ENCODE data around the gene KCNA1. TPM values are rescaled to one million over a fixed set of nuclear protein-coding genes. Genes with fewer than 3 reads are reported as not detected.

The KCNA1 gene
- total RNA-seq, 1 experiment from 2014 or later = not detected

- TF ChIP-seq CTCF (IDR thresholded peaks at IDR 0.05) = no peak
- TF ChIP-seq SIN3A (IDR thresholded peaks at IDR 0.05; ENCODE audit: borderline replicate concordance, insufficient read depth, low read depth, low read length) = no peak
- no peak for TF ChIP-seq REST (IDR thresholded peaks at IDR 0.05; ENCODE audit: insufficient read depth in 1 of 2, low read depth in 2 of 2, low read length in 1 of 2)
- TF ChIP-seq POLR2AphosphoS5 (IDR thresholded peaks at IDR 0.05; ENCODE audit: low read depth, low read length) = no peak
- no peak for TF ChIP-seq TCF7L2 (IDR thresholded peaks at IDR 0.05; ENCODE audit: low read depth, low read length)
- Histone ChIP-seq H3K27ac (ENCODE audit: low read length) (no peak overlapping the region), H3K27me3 (ENCODE audit: control insufficient read depth, insufficient read depth, low read length) (peaks cover 3% of the 10 kb centered on the region; the same call in 1 of the 2 replicates), H3K36me3 (ENCODE audit: control insufficient read depth, insufficient read depth, low read length) (no peaks in the 10 kb centered on the region), H3K4me1 (ENCODE audit: control insufficient read depth, insufficient read depth, low read length) (no peaks in the 10 kb centered on the region), H3K4me3 (ENCODE audit: low read depth in 2 of 2, low read length in 2 of 2) (no peak overlapping the region), H3K9me3 (ENCODE audit: control insufficient read depth, insufficient read depth, low read depth, low read length) (no peaks in the 10 kb centered on the region)
- CTCF ChIA-PET = no interaction called here
- in situ Hi-C loops (cut with HindIII; ENCODE audit: low pct_unique_long_range_greater_than_20kb, low sequenced_read_pairs) = no loop called here
- POLR2A ChIA-PET = no interaction called here
- ATAC-seq (no peak), DNase-seq (ENCODE audit: low read depth, low spot score) (no peak)
- no TSS peak for BruUV-seq (replicated peaks)
- intact Hi-C loops (cut with micrococcal nuclease; ENCODE audit: unreplicated experiment) = no loop called here
These were observed 45.1 kb downstream of the KCNA1 start for GRCh38 chr12:4954621-4955354.

GRCh38 chr12:4956054-4956453, 46.3 kb downstream of the KCNA1 start:
- Histone ChIP-seq H3K27me3 (ENCODE audit: control insufficient read depth, insufficient read depth, low read length) (no peaks in the 10 kb centered on the region), H3K36me3 (ENCODE audit: control insufficient read depth, insufficient read depth, low read length) (no peaks in the 10 kb centered on the region), H3K27ac (ENCODE audit: low read length) (no peak overlapping the region), H3K9me3 (ENCODE audit: control insufficient read depth, insufficient read depth, low read depth, low read length) (no peaks in the 10 kb centered on the region), H3K4me1 (ENCODE audit: control insufficient read depth, insufficient read depth, low read length) (no peaks in the 10 kb centered on the region), H3K4me3 (ENCODE audit: low read depth in 2 of 2, low read length in 2 of 2) (no peak overlapping the region)
- BruUV-seq (replicated peaks) = no TSS peak
- no peak for TF ChIP-seq TCF7L2 (IDR thresholded peaks at IDR 0.05; ENCODE audit: low read depth, low read length)
- ATAC-seq (no peak), DNase-seq (ENCODE audit: low read depth, low spot score) (no peak)
- ChIA-PET CTCF (no interaction called here), POLR2A (no interaction called here)
- in situ Hi-C loops (cut with HindIII; ENCODE audit: low pct_unique_long_range_greater_than_20kb, low sequenced_read_pairs) = no loop called here
- intact Hi-C loops (cut with micrococcal nuclease; ENCODE audit: unreplicated experiment) = no loop called here

- H3K27me3 ChIP-seq (ENCODE audit: control insufficient read depth, insufficient read depth, low read length) = no peaks in the 10 kb centered on the region
- in situ Hi-C loops (cut with HindIII; ENCODE audit: low pct_unique_long_range_greater_than_20kb, low sequenced_read_pairs) = no loop called here
- H3K27ac ChIP-seq (ENCODE audit: low read length) = no peak overlapping the region
- DNase-seq (ENCODE audit: low read depth, low spot score) (no peak), ATAC-seq (no peak)
- intact Hi-C loops (cut with micrococcal nuclease; ENCODE audit: unreplicated experiment) = no loop called here
- H3K4me3 ChIP-seq (ENCODE audit: low read depth in 2 of 2, low read length in 2 of 2) = no peak overlapping the region
- TF ChIP-seq CTCF (IDR thresholded peaks at IDR 0.05) = no peak
- no peak for TF ChIP-seq TCF7L2 (IDR thresholded peaks at IDR 0.05; ENCODE audit: low read depth, low read length)
- no peak for TF ChIP-seq POLR2AphosphoS5 (IDR thresholded peaks at IDR 0.05; ENCODE audit: low read depth, low read length)
- TF ChIP-seq SIN3A (IDR thresholded peaks at IDR 0.05; ENCODE audit: borderline replicate concordance, insufficient read depth, low read depth, low read length) = no peak
- no peak for TF ChIP-seq REST (IDR thresholded peaks at IDR 0.05; ENCODE audit: insufficient read depth in 1 of 2, low read depth in 2 of 2, low read length in 1 of 2)
- no peaks in the 10 kb centered on the region for H3K9me3 ChIP-seq (ENCODE audit: control insufficient read depth, insufficient read depth, low read depth, low read length)
- no TSS peak for BruUV-seq (replicated peaks)
- H3K36me3 ChIP-seq (ENCODE audit: control insufficient read depth, insufficient read depth, low read length) = no peaks in the 10 kb centered on the region
- POLR2A ChIA-PET = no interaction called here
- H3K4me1 ChIP-seq (ENCODE audit: control insufficient read depth, insufficient read depth, low read length) = no peaks in the 10 kb centered on the region
- CTCF ChIA-PET = no interaction called here
These were observed 47.3 kb downstream of the KCNA1 start for GRCh38 chr12:4956968-4957367.

Data from Panc1 (cell line).